AG04449 (cell line): Measurements from ENCODE around the gene ZBTB7C.

ENCODE experiments used
- CTCF ChIA-PET: fragments of 350-600 bp; formaldehyde crosslinking; extraction: SDS; loops from one replicate; lab custom pipeline; 2021; ENCODE audit warnings: antibody characterized with exemption; lab: Yijun Ruan, JAX
- POLR2A ChIA-PET: fragments of 400-600, 350-600 bp; formaldehyde crosslinking; extraction: SDS; loops from one replicate; lab custom pipeline; 2020; ENCODE audit warnings: antibody characterized with exemption, inconsistent platforms; lab: Yijun Ruan, JAX
- DNase-seq: peaks from one replicate; pipeline ENCODE4 v3.0.0-alpha.2; 2010; ENCODE audit warnings: low read depth, low spot score
- H3K4me3 ChIP-seq: 2 replicates; pipeline ENCODE4 v1.5.1; 2011; ENCODE audit warnings: low read depth, mild to moderate bottlenecking, control low read depth, low read length
- CTCF ChIP-seq: IDR thresholded peaks from one replicate; pipeline ENCODE4 v1.5.1; 2011; ENCODE audit warnings: mild to moderate bottlenecking, moderate library complexity, low read length, control low read depth, inconsistent platforms; ENCODE audit not compliant: insufficient read depth; ENCODE audit errors: missing control alignments

ZBTB7C gene

DNA sequence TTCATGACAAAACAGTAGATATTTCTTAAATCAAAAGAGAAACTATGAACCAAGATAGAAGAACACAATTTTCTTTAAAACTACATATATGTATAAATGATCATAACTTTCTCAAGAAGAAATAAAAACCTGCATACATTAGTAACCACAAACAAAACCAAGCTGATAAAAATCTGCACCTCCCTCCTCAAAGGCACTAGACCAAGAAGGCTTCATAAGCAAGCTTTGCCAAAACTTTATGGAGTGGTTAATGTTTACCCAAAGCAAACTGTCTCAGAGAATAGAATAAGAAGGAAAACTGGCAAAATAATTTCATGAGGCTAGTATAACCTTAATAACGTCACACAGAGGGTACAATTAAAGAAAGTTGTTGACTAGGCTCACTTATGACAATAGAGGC lies 138.3 kb downstream of the ZBTB7C start:
- no peak for DNase-seq
- ChIA-PET POLR2A (no interaction called here), CTCF (no interaction called here)
- TF ChIP-seq CTCF: no peak
- H3K4me3 ChIP-seq: no peak overlapping the region

GRCh38 chr18:48265328-48265727 lies 143.9 kb downstream of the ZBTB7C start:
- no peak for TF ChIP-seq CTCF
- POLR2A ChIA-PET: no interaction called here
- H3K4me3 ChIP-seq: no peak overlapping the region
- CTCF ChIA-PET: no interaction called here
- DNase-seq: no peak

- ChIA-PET POLR2A (no interaction called here), CTCF (no interaction called here)
- no peak for TF ChIP-seq CTCF
- DNase-seq: no peak
- no peak overlapping the region for H3K4me3 ChIP-seq
Observed at GRCh38 chr18:48263914-48264902, 145.0 kb downstream of the ZBTB7C start.

GRCh38 chr18:48263192-48263853 lies 145.9 kb downstream of the ZBTB7C start:
- no peak for TF ChIP-seq CTCF
- DNase-seq: no peak
- ChIA-PET POLR2A (no interaction called here), CTCF (no interaction called here)
- H3K4me3 ChIP-seq: no peak overlapping the region

DNA sequence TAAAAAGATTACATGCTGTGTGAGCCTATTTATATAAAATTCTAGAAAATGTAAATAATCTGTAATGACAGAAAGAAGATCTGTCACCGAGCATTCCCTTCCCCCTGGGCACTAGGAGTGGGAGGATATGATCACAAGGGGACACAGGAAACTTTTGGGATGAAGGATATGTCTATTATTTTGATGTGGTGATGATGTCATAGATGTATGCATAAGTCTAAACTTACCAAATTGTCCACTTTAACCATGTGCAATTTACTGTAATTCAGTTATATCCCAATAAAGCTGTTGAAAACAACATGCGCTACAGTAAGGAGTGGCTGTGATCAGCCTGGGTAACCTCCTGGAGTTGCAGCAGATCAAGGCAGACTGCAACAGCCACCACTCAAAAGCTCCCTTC lies 148.9 kb downstream of the ZBTB7C start:
- CTCF ChIA-PET: no interaction called here
- POLR2A ChIA-PET: no interaction called here
- DNase-seq: no peak
- no peak for TF ChIP-seq CTCF
- no peak overlapping the region for H3K4me3 ChIP-seq

DNA sequence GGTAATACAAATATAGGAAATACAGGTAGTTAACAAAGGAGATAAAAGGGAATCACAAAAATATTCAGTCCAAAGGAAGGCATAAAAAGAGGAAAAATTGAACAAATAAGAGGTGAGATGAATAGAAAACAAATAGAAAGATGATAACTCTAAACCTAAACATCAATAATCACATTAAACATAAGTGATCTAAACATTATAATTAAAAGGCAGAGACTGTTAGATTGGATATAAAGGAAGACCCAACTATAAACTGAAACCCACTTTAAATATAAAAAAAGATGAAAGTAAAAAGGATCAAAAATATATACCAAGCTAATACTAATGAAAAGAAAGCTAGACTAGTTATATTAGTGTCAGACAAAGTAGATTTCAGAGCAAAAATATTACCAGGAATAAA lies 152.3 kb downstream of the ZBTB7C start:
- H3K4me3 ChIP-seq: no peak overlapping the region
- TF ChIP-seq CTCF: no peak
- ChIA-PET POLR2A (no interaction called here), CTCF (interaction anchor here (0.6 kb wide), 1 partner anchor 188 kb away, joined by 4 read pairs; no protein-coding TSS in a partner anchor)
- DNase-seq: no peak
